Measurements from ENCODE around the gene DSTYK. TPM values are rescaled to one million over a fixed set of nuclear protein-coding genes. Genes with fewer than 3 reads are reported as not detected.

The DSTYK gene
- total and polyA plus RNA-seq, 2 donors (not counting 3 experiments of a cell fraction or from before 2014, with no cell fraction given) = 3.6 to 8.7 TPM

- Histone ChIP-seq H3K79me2 (ENCODE audit: control insufficient read depth, insufficient read depth, low read length) (peaks cover 15% of the 10 kb centered on the region), H3K9ac (replicated peaks; ENCODE audit: extremely low read depth, insufficient read depth, low read length) (peak overlapping the region; percentile 87), H3K4me3 (replicated peaks in 1 of 3; ENCODE audit: insufficient read depth in 1 of 3, low read depth in 1 of 3, low read length in 3 of 3) (peak overlapping the region; percentile 81 to 90 (median 89)), H4K20me1 (replicated peaks; ENCODE audit: control insufficient read depth, extremely low read depth, insufficient read depth, low read length) (no peaks in the 10 kb centered on the region), H3K4me1 (ENCODE audit: control insufficient read depth, extremely low read depth, insufficient read depth, low read length) (peaks cover 7% of the 10 kb centered on the region), H3K36me3 (ENCODE audit: control insufficient read depth in 2 of 2, extremely low read depth in 1 of 2, insufficient read depth in 2 of 2, low read length in 2 of 2) (no peaks in the 10 kb centered on the region), H3K27me3 (ENCODE audit: control insufficient read depth in 2 of 2, insufficient read depth in 2 of 2, low read length in 2 of 2) (peaks cover 7 to 12% of the 10 kb centered on the region in 2 experiments), H2AFZ (ENCODE audit: low read depth, low read length) (peak overlapping the region; percentile 98), H3K9me1 (replicated peaks; ENCODE audit: control insufficient read depth, extremely low read depth, insufficient read depth, low read length) (no peaks in the 10 kb centered on the region), H3K4me2 (ENCODE audit: insufficient read depth, low read length) (peak overlapping the region; percentile 84), H3K9me3 (replicated peaks; ENCODE audit: control insufficient read depth, insufficient read depth, low read length) (no peaks in the 10 kb centered on the region), H3K27ac (ENCODE audit: insufficient read depth, low read depth, low read length) (peak overlapping the region; percentile 14)
- BruUV-seq (replicated peaks) = no TSS peak
- no peak for FAIRE-seq
- DNase-seq (ENCODE audit: low read depth, low spot score) = no peak
- intact Hi-C loops (cut with micrococcal nuclease) (loop anchor here (1.0 to 2.0 kb wide), 5 partner anchors 17 to 88 kb away; partner anchors contain the start of gene TMCC2), dilution Hi-C loops (cut with MboI; ENCODE audit: extremely low pct_ligation_motif_present, low sequenced_read_pairs) (no loop called here)
- TF ChIP-seq POLR2A (IDR thresholded peaks at IDR 0.05; ENCODE audit: low read depth, low read length) = no peak
- no peak for TF ChIP-seq EZH2 (IDR thresholded peaks at IDR 0.05; ENCODE audit: borderline replicate concordance, low read depth, low read length, severe bottlenecking)
- no peak for TF ChIP-seq FOS (IDR thresholded peaks at IDR 0.05; ENCODE audit: borderline replicate concordance, insufficient read depth, low read length)
- no peak for TF ChIP-seq MYC (IDR thresholded peaks at IDR 0.05; ENCODE audit: low read depth, low read length)
- no peak for TF ChIP-seq POLR2AphosphoS5 (IDR thresholded peaks at IDR 0.05; ENCODE audit: insufficient read depth, low read depth, low read length)
- no peak for TF ChIP-seq JUN (IDR thresholded peaks at IDR 0.05; ENCODE audit: borderline replicate concordance, insufficient read depth, insufficient read length, low read depth)
- TF ChIP-seq GATA2 (IDR thresholded peaks at IDR 0.05; ENCODE audit: insufficient read depth, insufficient read length, low read depth, low read length) = no peak
- TF ChIP-seq MAX (IDR thresholded peaks at IDR 0.05; ENCODE audit: insufficient read depth, insufficient read length) = no peak
- no peak for TF ChIP-seq CTCF (IDR thresholded peaks at IDR 0.05; ENCODE audit: extremely low read depth in 1 of 2, insufficient read depth in 1 of 2, low read depth in 1 of 2, low read length in 2 of 2)
- POLR2A ChIA-PET = no interaction called here
- CTCF ChIA-PET = interaction anchor here (1.6 to 2.4 kb wide), 2 partner anchors 17 to 70 kb away, joined by 6 to 7 read pairs; partner anchors contain the start of gene TMCC2
Observed at GRCh38 chr1:205210756-205211168, 740 bp downstream of the DSTYK start.
